Measurements from ENCODE around the gene CCR7.

GRCh38 chr17:40540448-40540847 is 24.8 kb downstream of the CCR7 start:
- TF ChIP-seq CTCF (IDR thresholded peaks at IDR 0.05) (no peak), EZH2 (IDR thresholded peaks at IDR 0.05; ENCODE audit: borderline replicate concordance, insufficient read depth, low read depth, low read length, poor library complexity, severe bottlenecking) (no peak)
